Tibial nerve (tissue), 4 donors: ENCODE results near the gene CC2D1B. TPM values are rescaled to one million over a fixed set of nuclear protein-coding genes. Genes with fewer than 3 reads are reported as not detected.

ENCODE experiments used
- DNase-seq, 2 donors: peaks; one replicate each; pipeline ENCODE4 v3.0.0-alpha.2; 2019; ENCODE audit warnings: low spot score in 2 of 2
- H3K27ac ChIP-seq, 4 donors: fragments of 200-600 bp; sonication (generic) in 3 of 4; one replicate each; pipeline ENCODE4 v1.5.1; 2017 to 2019; ENCODE audit warnings: mild to moderate bottlenecking in 1 of 4
- H3K27me3 ChIP-seq, 2 donors: fragments of 200-600 bp; sonication (generic) in 1 of 2; one replicate each; pipeline versions ENCODE4 v1.5.1 to v1.6.0; 2017 to 2019
- H3K36me3 ChIP-seq, 3 donors: fragments of 200-600 bp; sonication (generic); one replicate each; pipeline ENCODE4 v1.5.1; 2018 to 2019
- H3K4me1 ChIP-seq, 4 donors: fragments of 200-600 bp; sonication (generic) in 3 of 4; one replicate each; pipeline ENCODE4 v1.5.1; 2017 to 2019
- H3K4me3 ChIP-seq, 4 donors: fragments of 200-600 bp; sonication (generic) in 3 of 4; one replicate each; pipeline ENCODE4 v1.5.1; 2017 to 2019; ENCODE audit warnings: mild to moderate bottlenecking in 1 of 4, moderate library complexity in 1 of 4
- H3K9me3 ChIP-seq, 4 donors: fragments of 200-600 bp; sonication (generic) in 3 of 4; one replicate each; pipeline ENCODE4 v1.5.1; 2017 to 2019
- EP300 ChIP-seq, 2 donors: sonication (generic); formaldehyde crosslinking; IDR thresholded peaks; one replicate each; pipeline ENCODE4 v1.6.1; 2017; ENCODE audit warnings: antibody characterized with exemption in 2 of 2, mild to moderate bottlenecking in 1 of 2
- POLR2A ChIP-seq, 2 donors: fragments of 450-650 bp; IDR thresholded peaks; one replicate each; pipeline ENCODE4 v1.6.1; 2017; ENCODE audit warnings: antibody characterized with exemption in 2 of 2, mild to moderate bottlenecking in 2 of 2, moderate library complexity in 2 of 2
- WGBS, 2 donors: methylation state at CpG; one replicate each; pipeline ENCODE4 v1.1.5; 2018; 5-methylcytosine and 5-hydroxymethylcytosine counted together
- total RNA-seq, 4 donors: library from RNA; depleted of rRNA; stranded (reverse); fragments of >200 nt; gene quantifications; one replicate each; pipeline ENCODE4 v1.1.0, GENCODE V29; 2016
- TF ChIP-seq, protein P1 (sequence below), 5 experiments: fragments of 200-600 bp in 3 of 5; fragments of 450-650 bp in 2 of 5; sonication (generic) in 3 of 5; IDR thresholded peaks; one replicate each; pipeline ENCODE4 v1.5.1; 2016 to 2019; ENCODE audit warnings: antibody characterized with exemption in 5 of 5, mild to moderate bottlenecking in 3 of 5, moderate library complexity in 2 of 5

Gene CC2D1B
- total RNA-seq, 4 donors from 2014 or later: 44.0 to 63.5 (median 57.1) TPM

DNA sequence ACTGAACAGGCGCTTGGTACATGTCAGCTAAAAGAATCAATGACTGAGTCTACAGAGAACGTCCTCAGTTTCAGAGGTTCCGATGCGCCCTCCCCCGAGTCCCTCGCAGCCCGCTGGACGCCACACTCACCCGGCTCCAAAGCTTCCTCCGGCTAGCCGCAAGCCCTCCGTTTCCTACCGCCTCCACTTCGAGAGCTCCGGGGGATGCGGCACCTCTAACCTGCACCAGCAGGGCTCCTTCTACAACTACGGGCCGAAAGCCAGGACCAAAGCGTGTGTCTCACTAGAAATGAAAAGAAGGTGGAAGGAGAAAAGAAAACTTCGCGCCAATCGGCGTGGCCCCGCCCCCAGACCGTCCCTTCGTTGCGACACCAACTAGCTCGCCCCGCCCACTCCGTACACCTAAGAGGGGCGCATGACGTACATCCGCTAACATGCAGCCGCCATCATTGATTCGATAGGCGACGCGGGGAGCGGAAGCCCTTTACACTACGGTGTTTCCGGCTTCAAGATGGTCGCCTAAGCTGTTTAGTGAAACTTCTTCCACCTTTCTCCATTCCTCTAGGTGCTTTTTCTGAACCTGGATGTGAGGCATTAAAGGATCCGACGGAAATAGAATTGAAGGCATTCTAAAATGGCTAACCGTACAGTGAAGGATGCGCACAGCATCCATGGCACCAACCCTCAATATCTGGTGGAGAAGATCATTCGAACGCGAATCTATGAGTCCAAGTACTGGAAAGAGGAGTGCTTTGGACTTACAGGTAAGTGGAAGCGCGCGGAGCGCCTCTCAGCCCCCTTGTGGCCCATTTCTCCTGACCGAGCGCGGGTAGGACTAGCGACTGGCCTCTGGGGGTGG is 38.3 kb upstream of the CC2D1B start, which contains the start of the genes ORC1 and PRPF38A:
ORC1 (minus strand) TSS at position 308 of the 859 bp plus-strand sequence. CDS start 2,200 bp downstream, outside the sequence.
PRPF38A (plus strand) TSS at position 487 of the 859 bp plus-strand sequence; CDS start at position 635, 148 bp downstream.
- H3K9me3 ChIP-seq: no peaks in the 10 kb centered on the region
- H3K27ac ChIP-seq: peak within 1 kb of the TSS; percentile 89 to 93 (median 92)
- H3K4me1 ChIP-seq: peaks cover 4 to 32% (median 20%) of the 10 kb centered on the region in 4 donors
- no peaks in the 10 kb centered on the region for H3K27me3 ChIP-seq
- TF ChIP-seq POLR2A (IDR thresholded peaks at IDR 0.05): peak in 1 of 2 donors; percentile 57
- TF ChIP-seq, protein P1, sequence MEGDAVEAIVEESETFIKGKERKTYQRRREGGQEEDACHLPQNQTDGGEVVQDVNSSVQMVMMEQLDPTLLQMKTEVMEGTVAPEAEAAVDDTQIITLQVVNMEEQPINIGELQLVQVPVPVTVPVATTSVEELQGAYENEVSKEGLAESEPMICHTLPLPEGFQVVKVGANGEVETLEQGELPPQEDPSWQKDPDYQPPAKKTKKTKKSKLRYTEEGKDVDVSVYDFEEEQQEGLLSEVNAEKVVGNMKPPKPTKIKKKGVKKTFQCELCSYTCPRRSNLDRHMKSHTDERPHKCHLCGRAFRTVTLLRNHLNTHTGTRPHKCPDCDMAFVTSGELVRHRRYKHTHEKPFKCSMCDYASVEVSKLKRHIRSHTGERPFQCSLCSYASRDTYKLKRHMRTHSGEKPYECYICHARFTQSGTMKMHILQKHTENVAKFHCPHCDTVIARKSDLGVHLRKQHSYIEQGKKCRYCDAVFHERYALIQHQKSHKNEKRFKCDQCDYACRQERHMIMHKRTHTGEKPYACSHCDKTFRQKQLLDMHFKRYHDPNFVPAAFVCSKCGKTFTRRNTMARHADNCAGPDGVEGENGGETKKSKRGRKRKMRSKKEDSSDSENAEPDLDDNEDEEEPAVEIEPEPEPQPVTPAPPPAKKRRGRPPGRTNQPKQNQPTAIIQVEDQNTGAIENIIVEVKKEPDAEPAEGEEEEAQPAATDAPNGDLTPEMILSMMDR (IDR thresholded peaks at IDR 0.05): peak in 2 of 5 experiments; percentile 26 to 69
- peak; percentile 93 to 95 for TF ChIP-seq EP300 (IDR thresholded peaks at IDR 0.05)
- H3K36me3 ChIP-seq: peaks cover 0 to 37% (median 8%) of the 10 kb centered on the region in 3 donors
- DNase-seq: peak; percentile 98 to 99
- 0 to 1% methylated on average over 55 to 57 of the region's 57 CpGs for WGBS, 2 donors
- H3K4me3 ChIP-seq: peak within 1 kb of the TSS; percentile 70 to 92 (median 72)

DNA sequence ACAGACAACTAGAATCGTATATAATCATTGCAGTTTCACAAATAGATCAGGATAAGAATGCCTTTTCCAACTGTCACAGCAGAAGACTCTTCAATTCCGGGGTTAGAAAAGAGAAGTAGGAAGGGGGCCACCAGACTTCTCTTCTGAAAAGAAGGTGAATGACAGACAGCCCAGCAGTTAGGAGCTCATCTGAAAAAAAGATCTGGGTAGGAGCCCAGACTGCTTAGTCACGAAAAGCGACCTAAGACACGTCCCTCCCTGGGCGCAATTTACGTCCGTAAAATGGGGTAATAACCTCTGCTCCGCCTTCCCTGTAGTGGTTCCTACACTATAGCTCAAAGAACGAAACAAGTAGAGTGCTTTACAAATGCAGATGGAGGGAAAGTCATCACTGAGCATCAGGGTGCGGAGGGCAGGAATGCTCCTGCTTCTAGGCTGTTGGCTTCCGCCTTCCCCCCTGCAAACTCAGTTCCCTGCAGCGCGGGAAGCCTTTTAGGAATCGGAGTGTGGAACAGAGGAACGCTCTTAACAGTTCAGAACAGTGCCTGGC is 37.6 kb upstream of the CC2D1B start:
- WGBS, 2 donors: 0 to 1% methylated on average over 14 to 16 of the region's 16 CpGs
- no peak for DNase-seq
- H3K9me3 ChIP-seq: no peaks in the 10 kb centered on the region
- TF ChIP-seq POLR2A (IDR thresholded peaks at IDR 0.05): no peak
- no peak for TF ChIP-seq EP300 (IDR thresholded peaks at IDR 0.05)
- TF ChIP-seq, protein P1 (IDR thresholded peaks at IDR 0.05): no peak
- peak overlapping the region in 2 of 4 donors; percentile 89 to 93 for H3K27ac ChIP-seq
- peaks cover 0 to 30% (median 1%) of the 10 kb centered on the region in 3 donors for H3K36me3 ChIP-seq
- peak overlapping the region; percentile 70 to 92 (median 72) for H3K4me3 ChIP-seq
- peaks cover 4 to 32% (median 20%) of the 10 kb centered on the region in 4 donors for H3K4me1 ChIP-seq
- no peaks in the 10 kb centered on the region for H3K27me3 ChIP-seq

DNA sequence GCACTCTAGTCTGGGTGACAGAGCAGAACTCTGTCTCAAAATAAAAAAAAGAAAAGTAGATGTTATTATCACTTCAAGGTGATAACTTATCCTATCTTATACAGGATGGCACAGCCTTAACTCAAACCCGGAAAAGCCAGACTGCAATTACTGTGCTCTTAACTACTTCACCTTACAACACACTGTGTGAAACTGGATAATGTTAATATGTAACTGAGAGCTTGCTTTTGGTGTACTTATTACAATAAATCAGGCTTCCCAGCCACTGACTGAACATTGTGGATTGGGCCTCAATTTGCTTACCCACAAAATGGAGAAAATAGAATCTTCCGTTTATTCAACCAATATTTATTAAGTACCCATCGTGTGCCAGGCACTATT is 36.8 kb upstream of the CC2D1B start:
- TF ChIP-seq POLR2A (IDR thresholded peaks at IDR 0.05) (no peak), EP300 (IDR thresholded peaks at IDR 0.05) (no peak)
- TF ChIP-seq, protein P1 (IDR thresholded peaks at IDR 0.05): no peak
- H3K4me1 ChIP-seq: peaks cover 4 to 32% (median 20%) of the 10 kb centered on the region in 4 donors
- no peak overlapping the region for H3K27ac ChIP-seq
- 63 to 69% methylated on average over 3 of the region's 3 CpGs for WGBS, 2 donors
- H3K4me3 ChIP-seq: no peak overlapping the region
- peaks cover 0 to 22% (median 0%) of the 10 kb centered on the region in 3 donors for H3K36me3 ChIP-seq
- no peaks in the 10 kb centered on the region for H3K9me3 ChIP-seq
- no peak for DNase-seq
- no peaks in the 10 kb centered on the region for H3K27me3 ChIP-seq

DNA sequence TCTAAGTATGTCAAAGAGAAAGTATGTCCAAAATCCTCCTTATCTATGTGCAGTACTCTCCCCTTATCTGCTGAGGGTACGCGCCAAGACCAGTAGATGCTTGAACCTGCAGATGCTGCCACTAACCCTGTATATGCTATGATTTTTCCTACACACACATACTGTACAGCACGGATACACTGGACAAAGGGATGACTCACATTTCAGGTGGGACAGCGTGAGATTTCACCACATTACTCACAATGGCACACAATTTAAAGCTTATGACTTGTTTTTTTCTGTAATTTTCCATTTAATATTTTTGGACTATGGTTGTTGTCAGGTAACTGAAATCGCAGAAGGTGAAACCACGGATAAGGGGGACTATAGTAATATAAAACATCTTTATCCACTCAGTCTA is 34.1 kb upstream of the CC2D1B start:
- Histone ChIP-seq H3K4me1 (peaks cover 0 to 13% (median 10%) of the 10 kb centered on the region in 4 donors), H3K27ac (no peak overlapping the region), H3K4me3 (no peak overlapping the region), H3K9me3 (no peaks in the 10 kb centered on the region), H3K27me3 (no peaks in the 10 kb centered on the region), H3K36me3 (no peaks in the 10 kb centered on the region)
- DNase-seq: no peak
- TF ChIP-seq, protein P1 (IDR thresholded peaks at IDR 0.05): no peak
- TF ChIP-seq EP300 (IDR thresholded peaks at IDR 0.05) (no peak), POLR2A (IDR thresholded peaks at IDR 0.05) (no peak)
- WGBS, 2 donors: 93 to 99% methylated on average over 6 of the region's 6 CpGs
